NB4 (cell line): ENCODE results near the gene LRG1.

ENCODE experiments used
- MYC ChIP-seq: IDR thresholded peaks from 2 replicates; pipeline ENCODE4 v1.6.1; 2011; ENCODE audit warnings: low read depth, low read length
- POLR2A ChIP-seq: IDR thresholded peaks from 2 replicates; pipeline ENCODE4 v1.6.1; 2011; ENCODE audit warnings: mild to moderate bottlenecking; ENCODE audit not compliant: insufficient read length; ENCODE audit errors: extremely low read depth
- TF ChIP-seq, protein P1 (sequence below): IDR thresholded peaks from one replicate; pipeline ENCODE4 v1.5.1; 2012; ENCODE audit warnings: low read depth, low read length
- TF ChIP-seq, protein P2 (sequence below): IDR thresholded peaks from 2 replicates; pipeline ENCODE4 v1.6.1; 2011; ENCODE audit warnings: low read depth, low read length

- TF ChIP-seq, protein P1, sequence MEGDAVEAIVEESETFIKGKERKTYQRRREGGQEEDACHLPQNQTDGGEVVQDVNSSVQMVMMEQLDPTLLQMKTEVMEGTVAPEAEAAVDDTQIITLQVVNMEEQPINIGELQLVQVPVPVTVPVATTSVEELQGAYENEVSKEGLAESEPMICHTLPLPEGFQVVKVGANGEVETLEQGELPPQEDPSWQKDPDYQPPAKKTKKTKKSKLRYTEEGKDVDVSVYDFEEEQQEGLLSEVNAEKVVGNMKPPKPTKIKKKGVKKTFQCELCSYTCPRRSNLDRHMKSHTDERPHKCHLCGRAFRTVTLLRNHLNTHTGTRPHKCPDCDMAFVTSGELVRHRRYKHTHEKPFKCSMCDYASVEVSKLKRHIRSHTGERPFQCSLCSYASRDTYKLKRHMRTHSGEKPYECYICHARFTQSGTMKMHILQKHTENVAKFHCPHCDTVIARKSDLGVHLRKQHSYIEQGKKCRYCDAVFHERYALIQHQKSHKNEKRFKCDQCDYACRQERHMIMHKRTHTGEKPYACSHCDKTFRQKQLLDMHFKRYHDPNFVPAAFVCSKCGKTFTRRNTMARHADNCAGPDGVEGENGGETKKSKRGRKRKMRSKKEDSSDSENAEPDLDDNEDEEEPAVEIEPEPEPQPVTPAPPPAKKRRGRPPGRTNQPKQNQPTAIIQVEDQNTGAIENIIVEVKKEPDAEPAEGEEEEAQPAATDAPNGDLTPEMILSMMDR = no peak
- TF ChIP-seq POLR2A (no peak), MYC (no peak)
- TF ChIP-seq, protein P2, sequence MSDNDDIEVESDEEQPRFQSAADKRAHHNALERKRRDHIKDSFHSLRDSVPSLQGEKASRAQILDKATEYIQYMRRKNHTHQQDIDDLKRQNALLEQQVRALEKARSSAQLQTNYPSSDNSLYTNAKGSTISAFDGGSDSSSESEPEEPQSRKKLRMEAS = no peak
Observed at GRCh38 chr19:4501691-4502090, 38.1 kb downstream of the LRG1 start.
